Uterus (tissue), 4 donors: Measurements from ENCODE around the gene WSCD2. TPM values are rescaled to one million over a fixed set of nuclear protein-coding genes. Genes with fewer than 3 reads are reported as not detected.
A peak's percentile ranks its signal among the peaks of the same experiment; 100 is the strongest.

ENCODE experiments used
- DNase-seq, 2 donors: peaks; one replicate each; pipeline ENCODE4 v3.0.0-alpha.2; 2019 to 2020
- H3K27ac ChIP-seq, 2 donors: fragments of 200-600 bp; sonication (generic); 1 replicate in 1 of 2; 2 replicates in 1 of 2; pipeline ENCODE4 v1.5.1; 2016 to 2018
- H3K27me3 ChIP-seq, 2 donors: fragments of 200-600 bp; sonication (generic); one replicate each; pipeline ENCODE4 v1.5.1; 2018 to 2019; ENCODE audit warnings: control low read depth in 1 of 2
- H3K36me3 ChIP-seq, 2 donors: fragments of 200-600 bp; sonication (generic); one replicate each; pipeline ENCODE4 v1.5.1; 2019; ENCODE audit warnings: control low read depth in 1 of 2
- H3K4me1 ChIP-seq, 2 donors: fragments of 200-600 bp; sonication (generic); one replicate each; pipeline ENCODE4 v1.5.1; 2018 to 2019; ENCODE audit warnings: control low read depth in 1 of 2
- H3K4me3 ChIP-seq, 2 donors: fragments of 200-600 bp; sonication (generic); 1 replicate in 1 of 2; 2 replicates in 1 of 2; pipeline ENCODE4 v1.5.1; 2018 to 2019; ENCODE audit warnings: mild to moderate bottlenecking in 1 of 2
- H3K9me3 ChIP-seq, 2 donors: fragments of 200-600 bp; sonication (generic); one replicate each; pipeline ENCODE4 v1.5.1; 2019; ENCODE audit warnings: control low read depth in 1 of 2
- POLR2A ChIP-seq, 2 donors: fragments of 450-650 bp; IDR thresholded peaks; one replicate each; pipeline ENCODE4 v1.6.1; 2016; ENCODE audit warnings: antibody characterized with exemption in 2 of 2, mild to moderate bottlenecking in 1 of 2, moderate library complexity in 1 of 2
- intact Hi-C: fragments of 100-400 bp; cut with DNase I; formaldehyde crosslinking; loops from one replicate; pipeline ENCODE4 v1.15.1; 2023; ENCODE audit warnings: low total_unique reads
- total RNA-seq, 4 donors: library from RNA; depleted of rRNA in 3 of 4; stranded (reverse); fragments of >200 nt in 3 of 4; gene quantifications; one replicate each; pipeline versions ENCODE4 v1.1.0 to v1.2.4, GENCODE V29; 2014 to 2023
- TF ChIP-seq, protein P1 (sequence below), 4 experiments: fragments of 200-600 bp in 2 of 4; fragments of 450-650 bp in 2 of 4; sonication (generic) in 2 of 4; IDR thresholded peaks; one replicate each; pipeline ENCODE4 v1.5.1; 2016 to 2019; ENCODE audit warnings: antibody characterized with exemption in 4 of 4, mild to moderate bottlenecking in 2 of 4, moderate library complexity in 1 of 4
- donor health status: DM: yes; HTN: yes; CAD: no.

The WSCD2 gene
- total RNA-seq, 4 donors from 2014 or later = 3.3 to 65.3 (median 17.2) TPM

- peaks cover 0 to under 1% of the 10 kb centered on the region in 2 donors for H3K4me1 ChIP-seq
- DNase-seq = no peak
- H3K36me3 ChIP-seq = no peaks in the 10 kb centered on the region
- peak overlapping the region in 1 of 2 donors; percentile 51 for H3K27ac ChIP-seq
- TF ChIP-seq POLR2A (IDR thresholded peaks at IDR 0.05) = no peak
- TF ChIP-seq, protein P1, sequence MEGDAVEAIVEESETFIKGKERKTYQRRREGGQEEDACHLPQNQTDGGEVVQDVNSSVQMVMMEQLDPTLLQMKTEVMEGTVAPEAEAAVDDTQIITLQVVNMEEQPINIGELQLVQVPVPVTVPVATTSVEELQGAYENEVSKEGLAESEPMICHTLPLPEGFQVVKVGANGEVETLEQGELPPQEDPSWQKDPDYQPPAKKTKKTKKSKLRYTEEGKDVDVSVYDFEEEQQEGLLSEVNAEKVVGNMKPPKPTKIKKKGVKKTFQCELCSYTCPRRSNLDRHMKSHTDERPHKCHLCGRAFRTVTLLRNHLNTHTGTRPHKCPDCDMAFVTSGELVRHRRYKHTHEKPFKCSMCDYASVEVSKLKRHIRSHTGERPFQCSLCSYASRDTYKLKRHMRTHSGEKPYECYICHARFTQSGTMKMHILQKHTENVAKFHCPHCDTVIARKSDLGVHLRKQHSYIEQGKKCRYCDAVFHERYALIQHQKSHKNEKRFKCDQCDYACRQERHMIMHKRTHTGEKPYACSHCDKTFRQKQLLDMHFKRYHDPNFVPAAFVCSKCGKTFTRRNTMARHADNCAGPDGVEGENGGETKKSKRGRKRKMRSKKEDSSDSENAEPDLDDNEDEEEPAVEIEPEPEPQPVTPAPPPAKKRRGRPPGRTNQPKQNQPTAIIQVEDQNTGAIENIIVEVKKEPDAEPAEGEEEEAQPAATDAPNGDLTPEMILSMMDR (IDR thresholded peaks at IDR 0.05) = no peak
- H3K4me3 ChIP-seq = no peak overlapping the region
- H3K9me3 ChIP-seq = no peaks in the 10 kb centered on the region
- intact Hi-C loops = no loop called here
- H3K27me3 ChIP-seq = no peaks in the 10 kb centered on the region
These were observed 170.4 kb downstream of the WSCD2 start for GRCh38 chr12:108299516-108299915.

Other genes starting within 250 kb of the WSCD2 start
- gene CMKLR1, start 210.0 kb downstream of the WSCD2 start, total RNA-seq = 10 to 100 TPM in 2 of 4 donors, 1 to 10 TPM in 2; 8.2 to 27.1 (median 11.5) TPM